Measurements from ENCODE around the gene KRT35. TPM values are rescaled to one million over a fixed set of nuclear protein-coding genes. Genes with fewer than 3 reads are reported as not detected.

Gene KRT35
- total RNA-seq, 1 experiment from 2014 or later = not detected

Other genes starting within 250 kb of the KRT35 start
- not detected in 2 replicates for gene KRTAP9-3, start 248.7 kb downstream of the KRT35 start, total RNA-seq (2014; rRNA removed)
- gene KRTAP9-8, start 243.2 kb downstream of the KRT35 start, total RNA-seq (2014; rRNA removed) = not detected in 2 replicates
- not detected in 2 replicates for gene KRTAP9-4, start 231.5 kb downstream of the KRT35 start, total RNA-seq (2014; rRNA removed)
- not detected in 2 replicates for gene KRTAP9-9, start 225.8 kb downstream of the KRT35 start, total RNA-seq (2014; rRNA removed)
- gene KRTAP9-6, start 215.8 kb downstream of the KRT35 start, total RNA-seq (2014; rRNA removed) = not detected in 2 replicates
- gene KRTAP9-7, start 205.5 kb downstream of the KRT35 start, total RNA-seq (2014; rRNA removed) = not detected in 2 replicates
- gene KRTAP29-1, start 178.3 kb downstream of the KRT35 start, total RNA-seq (2014; rRNA removed) = not detected in 2 replicates
- not detected in 2 replicates for gene KRTAP16-1, start 171.8 kb downstream of the KRT35 start, total RNA-seq (2014; rRNA removed)
- not detected in 2 replicates for gene KRTAP17-1, start 165.4 kb downstream of the KRT35 start, total RNA-seq (2014; rRNA removed)
- gene KRT33A, start 130.3 kb downstream of the KRT35 start, total RNA-seq (2014; rRNA removed) = not detected in 2 replicates
- gene KRT33B, start 111.3 kb downstream of the KRT35 start, total RNA-seq (2014; rRNA removed) = not detected in 2 replicates
- 0.29 and 1.0 TPM in 2 replicates for gene KRT34, start 98.8 kb downstream of the KRT35 start, total RNA-seq (2014; rRNA removed)
- gene KRT31, start 83.5 kb downstream of the KRT35 start, total RNA-seq (2014; rRNA removed) = not detected in 2 replicates
- gene KRT37, start 56.6 kb downstream of the KRT35 start, total RNA-seq (2014; rRNA removed) = not detected in 2 replicates
- gene KRT38, start 40.2 kb downstream of the KRT35 start, total RNA-seq (2014; rRNA removed) = not detected in 2 replicates
- not detected in 2 replicates for gene KRT32, start 13.8 kb downstream of the KRT35 start, total RNA-seq (2014; rRNA removed)
- gene KRT36, start 8.8 kb upstream of the KRT35 start, total RNA-seq (2014; rRNA removed) = not detected in 2 replicates
- not detected in 2 replicates for gene KRT13, start 24.5 kb upstream of the KRT35 start, total RNA-seq (2014; rRNA removed)
- 0.19 and 0.46 TPM in 2 replicates for gene KRT15, start 37.7 kb upstream of the KRT35 start, total RNA-seq (2014; rRNA removed)
- gene KRT19, start 47.2 kb upstream of the KRT35 start, total RNA-seq (2014; rRNA removed) = not detected in 2 replicates
- not detected in 2 replicates for gene KRT9, start 90.9 kb upstream of the KRT35 start, total RNA-seq (2014; rRNA removed)
- gene KRT14, start 105.7 kb upstream of the KRT35 start, total RNA-seq (2014; rRNA removed) = not detected in 2 replicates
- not detected in 2 replicates for gene KRT16, start 131.6 kb upstream of the KRT35 start, total RNA-seq (2014; rRNA removed)
- 6.9 and 11.0 TPM in 2 replicates for gene KRT17, start 143.4 kb upstream of the KRT35 start, total RNA-seq (2014; rRNA removed)
- gene EIF1, start 207.7 kb upstream of the KRT35 start, total RNA-seq (2014; rRNA removed) = 56.9 and 63.7 TPM in 2 replicates
- not detected in 2 replicates for gene GAST, start 231.2 kb upstream of the KRT35 start, total RNA-seq (2014; rRNA removed)